M059J (cell line): ENCODE measurements around the gene ZNF436. TPM values are rescaled to one million over a fixed set of nuclear protein-coding genes. Genes with fewer than 3 reads are reported as not detected.

Experiments used
- DNase-seq: peaks from one replicate; pipeline ENCODE4 v3.0.0-alpha.2; 2012; ENCODE audit warnings: low read depth
- total RNA-seq: library from RNA; depleted of rRNA; stranded (reverse); fragments of >200 nt; shearing (Covaris generic); gene quantifications from 2 replicates; pipeline ENCODE4 v1.2.3, GENCODE V29; 2014

ZNF436 gene
- total RNA-seq, 1 experiment from 2014 or later, result 18.3 TPM

DNA sequence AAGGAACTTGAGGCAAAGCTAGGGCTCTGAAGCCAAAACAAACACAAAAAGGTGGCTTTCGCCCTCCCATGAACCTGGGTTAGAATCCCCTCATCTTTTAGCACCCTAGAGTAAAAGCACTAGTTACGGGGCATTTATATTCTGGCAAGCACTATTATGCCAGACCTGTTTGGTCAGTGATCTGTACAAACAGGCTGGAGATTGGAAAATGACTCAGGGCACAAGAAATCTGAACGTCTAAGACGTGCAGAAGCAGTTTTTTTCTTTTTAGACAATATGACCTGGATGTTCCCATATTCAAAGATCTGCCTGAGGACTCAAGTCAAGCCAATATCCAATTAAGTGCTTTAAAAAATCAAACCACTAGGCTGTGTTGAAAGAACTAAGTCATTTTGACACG is 3.0 kb downstream of the ZNF436 start:
- no peak for DNase-seq

DNA sequence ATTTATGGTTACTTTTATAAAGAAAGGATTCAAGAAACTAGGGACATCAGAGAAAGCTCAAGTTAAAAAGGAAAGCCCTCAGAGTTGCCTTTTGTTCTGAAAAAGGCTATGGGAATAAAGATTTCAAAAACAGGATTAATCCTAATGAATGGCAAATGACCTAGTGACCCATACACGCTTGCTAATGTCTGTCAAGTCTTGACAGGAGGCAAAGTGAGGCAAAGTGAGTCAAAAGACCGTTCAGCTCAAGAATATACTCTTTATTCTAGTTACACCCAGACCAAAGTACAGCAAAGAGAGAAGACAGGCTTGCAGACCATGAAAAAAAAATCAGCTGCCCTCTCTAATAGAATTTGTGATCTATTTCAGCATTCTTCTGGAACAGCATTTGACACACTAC is 3.5 kb downstream of the ZNF436 start:
- no peak for DNase-seq

DNA sequence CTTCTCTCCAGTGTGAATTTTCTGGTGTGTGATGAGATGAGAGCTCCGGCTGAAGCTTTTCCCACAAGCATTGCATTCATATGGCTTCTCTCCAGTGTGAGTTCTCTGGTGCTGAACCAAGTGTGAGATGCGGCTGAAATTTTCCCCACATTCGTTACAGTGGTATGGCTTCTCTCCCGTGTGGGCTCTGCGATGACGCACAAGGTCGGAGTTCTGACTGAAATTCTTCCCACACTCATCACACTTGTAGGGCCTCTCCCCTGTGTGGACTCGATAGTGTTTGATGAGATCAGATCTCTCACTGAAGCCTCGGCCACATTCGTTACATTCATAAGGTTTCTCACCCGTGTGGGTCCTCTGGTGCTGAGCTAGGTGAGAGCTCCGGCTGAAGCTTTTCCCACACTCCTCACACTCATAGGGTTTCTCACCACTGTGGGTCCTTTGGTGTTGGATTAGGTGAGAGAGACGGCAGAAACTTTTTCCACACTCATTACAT is 7.4 kb downstream of the ZNF436 start:
- no peak for DNase-seq

GRCh38 chr1:23358310-23358875 is 11.2 kb downstream of the ZNF436 start:
- no peak for DNase-seq

- DNase-seq, result no peak
These were observed 12.3 kb downstream of the ZNF436 start for GRCh38 chr1:23357138-23357908.

GRCh38 chr1:23356471-23357137 is 13.0 kb downstream of the ZNF436 start:
- no peak for DNase-seq

- no peak for DNase-seq
These were observed 15.4 kb downstream of the ZNF436 start for GRCh38 chr1:23354245-23354644.

DNA sequence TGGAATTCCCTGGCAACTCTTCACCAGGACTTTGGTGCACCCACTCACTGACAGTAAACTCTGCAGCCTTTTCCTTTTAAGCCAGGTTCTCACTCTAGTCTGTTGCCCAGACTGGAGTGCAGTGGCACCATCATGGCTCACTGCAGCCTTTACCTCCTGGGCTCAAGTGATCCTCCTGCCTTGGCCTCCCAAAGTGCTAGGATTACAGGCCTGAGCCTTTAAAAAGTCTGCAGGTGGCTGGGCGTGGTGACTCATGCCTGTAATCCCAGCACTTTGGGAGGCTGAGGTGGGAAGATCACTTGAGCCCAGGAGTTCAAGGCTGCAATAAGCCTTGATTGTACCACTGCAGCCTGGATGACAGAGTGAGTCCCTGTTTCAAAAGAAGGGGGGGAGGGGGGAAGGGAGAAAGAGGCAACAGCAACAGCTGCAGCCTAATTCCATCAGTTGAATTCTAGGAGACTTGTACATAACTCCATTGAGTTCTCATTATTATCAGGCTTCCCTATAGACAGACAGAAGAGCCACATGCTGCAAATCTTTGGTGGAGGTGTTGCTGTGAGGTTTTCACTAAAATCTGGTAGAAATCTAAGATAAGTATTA is 17.4 kb downstream of the ZNF436 start:
- DNase-seq, result no peak

DNA sequence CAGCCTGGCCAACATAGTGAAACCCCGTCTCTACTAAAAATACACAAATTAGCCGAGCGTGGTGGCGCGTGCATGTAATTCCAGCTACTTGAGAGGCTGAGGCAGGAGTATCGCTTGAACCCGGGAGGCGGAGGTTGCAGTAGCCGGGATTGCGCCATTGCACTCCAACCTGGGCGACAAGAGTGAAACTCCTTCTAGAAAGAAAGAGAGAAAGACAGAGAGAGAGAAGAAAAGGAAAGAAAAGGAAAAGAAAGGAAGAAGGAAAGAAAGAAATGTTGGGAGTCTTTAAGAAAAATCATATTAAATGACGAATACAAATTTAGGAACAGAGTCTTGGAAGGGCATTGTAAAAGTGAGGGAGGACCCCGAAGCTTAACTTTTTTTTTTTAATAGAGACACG is 23.7 kb downstream of the ZNF436 start:
- no peak for DNase-seq

GRCh38 chr1:23344987-23345472 is 24.6 kb downstream of the ZNF436 start:
- DNase-seq, result no peak

GRCh38 chr1:23344111-23344986 is 25.3 kb downstream of the ZNF436 start, which contains the start of gene HNRNPR:
Gene HNRNPR, minus strand, starts transcription at chr1:23344284. Its CDS starts 3,276 bp downstream, at chr1:23341008.
- DNase-seq, result peak; percentile 100

GRCh38 chr1:23343221-23344110 is 26.2 kb downstream of the ZNF436 start:
- DNase-seq, result peak; percentile 87

GRCh38 chr1:23341931-23342692 is 27.5 kb downstream of the ZNF436 start:
- peak; percentile 26 for DNase-seq

DNA sequence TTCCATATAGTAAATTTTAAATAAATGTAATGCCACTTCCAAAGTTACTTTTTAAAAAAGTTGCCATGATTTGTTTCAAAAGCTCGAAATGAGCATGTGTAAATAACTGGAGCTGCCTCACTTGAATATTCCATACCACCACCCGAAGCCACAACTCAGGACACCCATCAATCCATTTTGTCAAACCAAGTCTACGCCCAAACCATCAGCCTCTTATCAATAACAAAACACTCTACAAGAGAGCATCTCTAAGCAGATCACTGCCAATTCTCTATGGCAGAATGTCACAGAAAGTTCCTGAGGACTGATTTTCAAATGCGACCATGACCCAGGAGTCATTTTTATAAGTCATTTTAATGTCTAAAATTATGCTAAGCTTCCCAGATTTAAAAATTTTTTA is 30.0 kb downstream of the ZNF436 start:
- no peak for DNase-seq

GRCh38 chr1:23337869-23338268 is 31.8 kb downstream of the ZNF436 start:
- no peak for DNase-seq

- DNase-seq, result no peak
These were observed 37.9 kb downstream of the ZNF436 start for GRCh38 chr1:23331713-23332112.

- no peak for DNase-seq
These were observed 38.8 kb downstream of the ZNF436 start for GRCh38 chr1:23330846-23331245.

GRCh38 chr1:23325393-23325792 is 44.2 kb downstream of the ZNF436 start:
- DNase-seq, result no peak

- DNase-seq, result no peak
These were observed 46.9 kb downstream of the ZNF436 start for GRCh38 chr1:23322770-23323169.
